Measurements from ENCODE around the gene CIBAR2. TPM values are rescaled to one million over a fixed set of nuclear protein-coding genes. Genes with fewer than 3 reads are reported as not detected.

The CIBAR2 gene
- total RNA-seq, 2 experiments from 2014 or later = not detected

- H3K9me3 Mint-ChIP-seq = no peaks in the 10 kb centered on the region
- H3K4me1 Mint-ChIP-seq (ENCODE audit: low read depth) = no peaks in the 10 kb centered on the region
- ChIA-PET CTCF (interaction anchor here (1.1 kb wide), 1 partner anchor 34 kb away, joined by 5 read pairs; no protein-coding TSS in a partner anchor), POLR2A (no interaction called here)
- H3K27me3 Mint-ChIP-seq = no peaks in the 10 kb centered on the region
- intact Hi-C loops (cut with micrococcal nuclease) = no loop called here
- no peak overlapping the region for H3K4me3 Mint-ChIP-seq
- H3K27ac Mint-ChIP-seq = no peak overlapping the region
- no peak for DNase-seq
- no peaks in the 10 kb centered on the region for H3K36me3 Mint-ChIP-seq (ENCODE audit: low read depth)
- ATAC-seq = no peak
- no peak for TF ChIP-seq CTCF (IDR thresholded peaks at IDR 0.05)
Observed at GRCh38 chr16:85148931-85149330, 36.7 kb upstream of the CIBAR2 start.

GRCh38 chr16:85146922-85147651, 34.8 kb upstream of the CIBAR2 start:
- ChIA-PET CTCF (no interaction called here), POLR2A (no interaction called here)
- DNase-seq (no peak), ATAC-seq (no peak)
- intact Hi-C loops (cut with micrococcal nuclease) = no loop called here
- Mint-ChIP-seq H3K4me3 (no peak overlapping the region), H3K36me3 (ENCODE audit: low read depth) (no peaks in the 10 kb centered on the region), H3K27ac (no peak overlapping the region), H3K27me3 (no peaks in the 10 kb centered on the region), H3K4me1 (ENCODE audit: low read depth) (no peaks in the 10 kb centered on the region), H3K9me3 (no peaks in the 10 kb centered on the region)
- TF ChIP-seq CTCF (IDR thresholded peaks at IDR 0.05) = no peak

- POLR2A ChIA-PET = no interaction called here
Observed at GRCh38 chr16:85146532-85146797, 34.2 kb upstream of the CIBAR2 start.

GRCh38 chr16:85145734-85146531, 33.7 kb upstream of the CIBAR2 start:
- Mint-ChIP-seq H3K4me3 (no peak overlapping the region), H3K27ac (no peak overlapping the region), H3K27me3 (no peaks in the 10 kb centered on the region), H3K9me3 (no peaks in the 10 kb centered on the region), H3K36me3 (ENCODE audit: low read depth) (no peaks in the 10 kb centered on the region), H3K4me1 (ENCODE audit: low read depth) (no peaks in the 10 kb centered on the region)
- no peak for TF ChIP-seq CTCF (IDR thresholded peaks at IDR 0.05)
- POLR2A ChIA-PET = no interaction called here
- DNase-seq (no peak), ATAC-seq (no peak)
- CTCF ChIA-PET = interaction anchor here (1.2 kb wide), 1 partner anchor 20 kb away, joined by 3 read pairs; no protein-coding TSS in a partner anchor
- intact Hi-C loops (cut with micrococcal nuclease) = no loop called here

More at GRCh38 chr16:85146532-85146797, 34.2 kb upstream of the CIBAR2 start:
- ATAC-seq = no peak
- TF ChIP-seq CTCF (IDR thresholded peaks at IDR 0.05) = no peak
- intact Hi-C loops (cut with micrococcal nuclease) = no loop called here
- CTCF ChIA-PET = no interaction called here
- no peak for DNase-seq
- Mint-ChIP-seq H3K36me3 (ENCODE audit: low read depth) (no peaks in the 10 kb centered on the region), H3K27me3 (no peaks in the 10 kb centered on the region), H3K4me3 (no peak overlapping the region), H3K27ac (no peak overlapping the region), H3K4me1 (ENCODE audit: low read depth) (no peaks in the 10 kb centered on the region), H3K9me3 (no peaks in the 10 kb centered on the region)

GRCh38 chr16:85145188-85145587, 32.9 kb upstream of the CIBAR2 start:
- H3K27me3 Mint-ChIP-seq = no peaks in the 10 kb centered on the region
- H3K4me1 Mint-ChIP-seq (ENCODE audit: low read depth) = no peaks in the 10 kb centered on the region
- H3K9me3 Mint-ChIP-seq = no peaks in the 10 kb centered on the region
- DNase-seq (no peak), ATAC-seq (no peak)
- TF ChIP-seq CTCF (IDR thresholded peaks at IDR 0.05) = no peak
- intact Hi-C loops (cut with micrococcal nuclease) = no loop called here
- POLR2A ChIA-PET = no interaction called here
- no peak overlapping the region for H3K4me3 Mint-ChIP-seq
- CTCF ChIA-PET = interaction anchor here (1.2 kb wide), 1 partner anchor 19 kb away, joined by 3 read pairs; no protein-coding TSS in a partner anchor
- H3K36me3 Mint-ChIP-seq (ENCODE audit: low read depth) = no peaks in the 10 kb centered on the region
- H3K27ac Mint-ChIP-seq = no peak overlapping the region
